Thyroid gland (tissue), 4 donors: ENCODE results near the gene SRF. TPM values are rescaled to one million over a fixed set of nuclear protein-coding genes. Genes with fewer than 3 reads are reported as not detected.
A peak's percentile ranks its signal among the peaks of the same experiment; 100 is the strongest.

Experiments
- DNase-seq, 2 donors: peaks; one replicate each; pipeline ENCODE4 v3.0.0-alpha.2; 2019
- H3K27ac ChIP-seq, 3 donors: fragments of 200-600 bp; sonication (generic); 1 replicate in 2 of 3; 2 replicates in 1 of 3; pipeline ENCODE4 v1.5.1; 2016 to 2019; ENCODE audit warnings: mild to moderate bottlenecking in 1 of 3, moderate library complexity in 1 of 3
- H3K27me3 ChIP-seq: fragments of 200-600 bp; sonication (generic); one replicate; pipeline ENCODE4 v1.5.1; 2019
- H3K36me3 ChIP-seq, 2 donors: fragments of 200-600 bp; sonication (generic); one replicate each; pipeline ENCODE4 v1.5.1; 2016 to 2019
- H3K4me1 ChIP-seq, 2 donors: fragments of 200-600 bp; sonication (generic); one replicate each; pipeline ENCODE4 v1.5.1; 2017 to 2019
- H3K4me3 ChIP-seq, 3 donors: fragments of 200-600 bp; sonication (generic); replicated peaks in 1 of 3; 1 replicate in 2 of 3; 2 replicates in 1 of 3; pipeline ENCODE4 v1.5.1; 2016; ENCODE audit warnings: mild to moderate bottlenecking in 1 of 3
- H3K9me3 ChIP-seq: fragments of 200-600 bp; sonication (generic); one replicate; pipeline ENCODE4 v1.5.1; 2017
- CTCF ChIP-seq, 6 experiments: fragments of 200-600 bp in 3 of 6; fragments of 450-650 bp in 3 of 6; sonication (generic) in 3 of 6; IDR thresholded peaks; one replicate each; pipeline ENCODE4 v1.5.1; 2016 to 2019; ENCODE audit warnings: antibody characterized with exemption in 6 of 6, mild to moderate bottlenecking in 2 of 6, inconsistent platforms in 1 of 6, moderate library complexity in 1 of 6
- POLR2A ChIP-seq, 2 donors: fragments of 450-650 bp; IDR thresholded peaks; one replicate each; pipeline ENCODE4 v1.6.1; 2017; ENCODE audit warnings: antibody characterized with exemption in 2 of 2, mild to moderate bottlenecking in 2 of 2, moderate library complexity in 1 of 2
- WGBS, 2 donors: methylation state at CpG; one replicate each; pipeline ENCODE4 v1.1.5; 2017; 5-methylcytosine and 5-hydroxymethylcytosine counted together
- intact Hi-C: fragments of 100-400 bp; cut with DNase I; formaldehyde crosslinking; loops from one replicate; pipeline ENCODE4 v1.15.1; 2023
- total RNA-seq, 4 donors: library from RNA; depleted of rRNA; stranded (reverse); fragments of >200 nt; gene quantifications; one replicate each; pipeline ENCODE4 v1.2.3, GENCODE V29; 2016

SRF gene
- total RNA-seq, 4 donors from 2014 or later, result 21.5 to 34.1 (median 22.6) TPM

- intact Hi-C loops, result no loop called here
- 63 to 73% methylated on average over 4 to 6 of the region's 6 CpGs for WGBS, 2 donors
- H3K4me3 ChIP-seq, result no peak overlapping the region
- H3K4me1 ChIP-seq, result peaks cover 0 to 4% of the 10 kb centered on the region in 2 donors
- H3K9me3 ChIP-seq, result no peaks in the 10 kb centered on the region
- H3K36me3 ChIP-seq, result no peaks in the 10 kb centered on the region
- no peak overlapping the region for H3K27ac ChIP-seq
- no peak for DNase-seq
- no peaks in the 10 kb centered on the region for H3K27me3 ChIP-seq
- no peak for TF ChIP-seq CTCF (IDR thresholded peaks at IDR 0.05)
- TF ChIP-seq POLR2A (IDR thresholded peaks at IDR 0.05), result no peak
These were observed 46.0 kb upstream of the SRF start for GRCh38 chr6:43125119-43125518.

DNA sequence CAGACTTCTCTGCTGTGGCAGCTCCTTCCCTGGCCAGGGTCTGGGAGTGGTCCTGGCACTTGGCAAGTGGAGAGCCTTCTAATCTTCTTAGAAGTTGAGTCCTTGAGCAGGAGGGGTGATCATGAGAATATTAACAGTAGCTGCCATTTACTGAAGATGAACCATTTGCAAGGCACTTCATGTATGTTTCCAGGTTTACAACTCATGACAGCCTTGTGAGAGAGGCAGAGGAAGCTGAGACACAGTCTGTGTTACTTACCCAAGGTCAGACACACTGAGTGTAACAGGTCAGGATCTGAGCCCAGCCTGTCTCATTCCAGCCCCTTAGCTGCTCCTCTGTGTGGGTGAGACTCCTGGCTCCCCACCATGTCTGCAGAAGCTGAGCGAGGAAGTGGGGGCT is 45.5 kb upstream of the SRF start:
- H3K36me3 ChIP-seq, result no peaks in the 10 kb centered on the region
- no peak overlapping the region for H3K4me3 ChIP-seq
- no peak for DNase-seq
- 88 to 100% methylated on average over 1 of the region's 1 CpG for WGBS, 2 donors
- H3K27ac ChIP-seq, result no peak overlapping the region
- H3K4me1 ChIP-seq, result peaks cover 0 to 4% of the 10 kb centered on the region in 2 donors
- no peaks in the 10 kb centered on the region for H3K9me3 ChIP-seq
- no peak for TF ChIP-seq POLR2A (IDR thresholded peaks at IDR 0.05)
- TF ChIP-seq CTCF (IDR thresholded peaks at IDR 0.05), result no peak
- H3K27me3 ChIP-seq, result no peaks in the 10 kb centered on the region
- intact Hi-C loops, result no loop called here

DNA sequence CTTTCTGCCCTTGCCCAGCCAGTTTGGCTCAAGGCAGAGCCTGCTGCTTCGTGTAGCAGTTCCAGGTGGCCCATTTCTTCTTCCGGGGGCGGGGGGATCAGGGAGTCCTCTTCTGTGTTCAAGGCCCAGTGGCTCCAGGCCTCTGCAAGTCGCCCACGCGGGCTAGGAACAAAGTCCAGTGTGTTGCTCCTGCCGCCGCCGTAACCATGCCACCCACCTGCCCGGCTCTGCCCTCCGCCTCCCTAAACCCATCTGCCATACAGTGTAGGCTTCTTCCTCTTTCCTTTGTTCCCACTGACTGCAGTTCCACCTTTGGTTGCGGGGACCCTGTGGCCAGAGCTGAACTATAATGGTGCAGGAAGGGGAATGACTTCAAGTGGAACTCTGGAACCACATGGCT is 43.9 kb upstream of the SRF start:
- Histone ChIP-seq H3K27me3 (no peaks in the 10 kb centered on the region), H3K9me3 (no peaks in the 10 kb centered on the region), H3K27ac (no peak overlapping the region), H3K4me3 (no peak overlapping the region), H3K36me3 (no peaks in the 10 kb centered on the region), H3K4me1 (peaks cover 0 to 4% of the 10 kb centered on the region in 2 donors)
- DNase-seq, result no peak
- 92% methylated on average over 6 to 12 of the region's 12 CpGs for WGBS, 2 donors
- intact Hi-C loops, result no loop called here
- no peak for TF ChIP-seq POLR2A (IDR thresholded peaks at IDR 0.05)
- TF ChIP-seq CTCF (IDR thresholded peaks at IDR 0.05), result no peak

GRCh38 chr6:43127877-43128276 is 43.2 kb upstream of the SRF start:
- Histone ChIP-seq H3K36me3 (peaks cover 0 to 3% of the 10 kb centered on the region in 2 donors), H3K9me3 (no peaks in the 10 kb centered on the region), H3K4me3 (no peak overlapping the region), H3K27ac (no peak overlapping the region), H3K27me3 (no peaks in the 10 kb centered on the region), H3K4me1 (peaks cover 0 to 4% of the 10 kb centered on the region in 2 donors)
- 54 to 57% methylated on average over 11 of the region's 11 CpGs for WGBS, 2 donors
- TF ChIP-seq CTCF (IDR thresholded peaks at IDR 0.05), result no peak
- intact Hi-C loops, result no loop called here
- peak; percentile 14 to 18 for DNase-seq

DNA sequence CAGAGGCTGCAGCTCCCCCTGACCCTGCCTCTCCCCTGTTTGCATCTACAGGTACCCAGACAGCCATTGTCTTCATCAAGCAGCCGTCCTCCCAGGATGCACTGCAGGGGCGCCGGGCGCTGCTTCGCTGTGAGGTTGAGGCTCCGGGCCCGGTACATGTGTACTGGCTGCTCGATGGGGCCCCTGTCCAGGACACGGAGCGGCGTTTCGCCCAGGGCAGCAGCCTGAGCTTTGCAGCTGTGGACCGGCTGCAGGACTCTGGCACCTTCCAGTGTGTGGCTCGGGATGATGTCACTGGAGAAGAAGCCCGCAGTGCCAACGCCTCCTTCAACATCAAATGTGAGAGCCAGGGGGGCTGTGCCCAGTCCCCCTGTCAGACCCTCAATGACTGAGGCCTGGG is 42.1 kb upstream of the SRF start:
- H3K4me3 ChIP-seq, result no peak overlapping the region
- no peak for DNase-seq
- no peaks in the 10 kb centered on the region for H3K9me3 ChIP-seq
- H3K4me1 ChIP-seq, result peaks cover 0 to 4% of the 10 kb centered on the region in 2 donors
- H3K27ac ChIP-seq, result no peak overlapping the region
- intact Hi-C loops, result no loop called here
- no peaks in the 10 kb centered on the region for H3K27me3 ChIP-seq
- H3K36me3 ChIP-seq, result peaks cover 0 to 3% of the 10 kb centered on the region in 2 donors
- TF ChIP-seq CTCF (IDR thresholded peaks at IDR 0.05), result no peak
- TF ChIP-seq POLR2A (IDR thresholded peaks at IDR 0.05), result no peak
- WGBS, 2 donors, result 85 to 90% methylated on average over 2 to 13 of the region's 16 CpGs
